Measurements from ENCODE around the gene CSMD2.

Gene CSMD2

DNA sequence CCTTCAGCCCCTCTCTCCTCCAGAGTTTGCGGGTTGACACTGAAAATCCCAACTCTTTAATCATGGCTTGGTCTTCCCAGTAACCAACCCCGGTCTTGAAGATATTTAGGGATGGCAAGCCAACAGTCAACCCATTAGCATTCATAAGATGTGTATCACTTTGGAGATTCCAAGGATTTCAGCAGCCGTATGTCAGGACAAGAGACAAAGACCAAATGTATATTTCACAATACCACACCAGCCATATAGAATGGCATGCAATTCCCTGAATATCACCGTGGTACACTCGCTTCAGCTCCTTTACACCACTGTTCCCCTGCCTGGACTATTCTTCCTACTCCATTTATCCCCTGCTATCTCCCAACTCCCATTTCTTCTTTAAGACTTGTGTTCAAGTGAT, 109.2 kb downstream of the CSMD2 start:
- Histone ChIP-seq H3K4me1 (ENCODE audit: control insufficient read depth, insufficient read depth, low read length) (no peaks in the 10 kb centered on the region), H3K36me3 (ENCODE audit: control insufficient read depth, insufficient read depth, low read length) (no peaks in the 10 kb centered on the region), H3K4me3 (ENCODE audit: low read length) (no peak overlapping the region), H3K9ac (ENCODE audit: low read length) (no peak overlapping the region), H3K27ac (ENCODE audit: low read depth, low read length) (no peak overlapping the region), H3K27me3 (ENCODE audit: control insufficient read depth, insufficient read depth, low read length) (no peaks in the 10 kb centered on the region)

DNA sequence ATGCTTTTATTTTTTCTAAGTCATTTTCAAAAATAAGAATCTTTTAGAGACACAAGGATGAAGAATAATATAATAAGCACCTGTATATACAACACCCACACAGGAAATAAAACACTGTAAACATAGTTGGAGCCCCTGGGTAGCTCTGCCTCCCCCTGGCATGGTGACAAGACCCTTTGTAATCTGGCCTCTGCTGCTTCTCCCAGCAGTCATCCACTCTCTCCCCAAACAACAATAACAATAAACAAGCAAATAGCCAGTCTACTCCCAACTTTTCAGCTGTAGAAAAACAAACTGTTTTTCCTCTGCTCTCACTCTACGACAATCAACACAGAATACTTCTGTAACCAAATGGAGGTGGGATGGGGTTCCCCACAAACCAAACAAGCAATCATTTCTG, 110.1 kb downstream of the CSMD2 start:
- H3K9ac ChIP-seq (ENCODE audit: low read length): no peak overlapping the region
- H3K27ac ChIP-seq (ENCODE audit: low read depth, low read length): no peak overlapping the region
- H3K4me1 ChIP-seq (ENCODE audit: control insufficient read depth, insufficient read depth, low read length): no peaks in the 10 kb centered on the region
- no peaks in the 10 kb centered on the region for H3K36me3 ChIP-seq (ENCODE audit: control insufficient read depth, insufficient read depth, low read length)
- H3K27me3 ChIP-seq (ENCODE audit: control insufficient read depth, insufficient read depth, low read length): no peaks in the 10 kb centered on the region
- H3K4me3 ChIP-seq (ENCODE audit: low read length): no peak overlapping the region

DNA sequence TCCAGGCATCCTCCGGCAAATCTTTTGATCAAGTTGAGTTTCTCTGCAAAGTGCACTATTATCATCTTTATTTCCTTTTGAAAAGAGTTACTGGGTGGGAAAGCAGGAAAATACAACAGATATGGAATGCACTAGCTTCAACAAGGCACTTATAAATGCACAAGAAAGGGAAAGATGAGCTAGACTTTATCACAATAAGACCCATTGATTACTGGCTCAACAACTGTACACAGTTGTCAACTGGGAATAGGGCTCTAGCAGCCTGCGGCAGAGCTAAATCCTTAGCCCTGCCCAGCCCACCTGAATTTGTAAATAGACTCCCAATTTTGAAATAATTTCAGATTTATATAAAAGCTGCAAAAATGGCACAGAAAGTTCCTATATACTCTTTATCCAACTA, 111.4 kb downstream of the CSMD2 start:
- no peaks in the 10 kb centered on the region for H3K27me3 ChIP-seq (ENCODE audit: control insufficient read depth, insufficient read depth, low read length)
- no peaks in the 10 kb centered on the region for H3K4me1 ChIP-seq (ENCODE audit: control insufficient read depth, insufficient read depth, low read length)
- no peak overlapping the region for H3K4me3 ChIP-seq (ENCODE audit: low read length)
- H3K27ac ChIP-seq (ENCODE audit: low read depth, low read length): no peak overlapping the region
- H3K36me3 ChIP-seq (ENCODE audit: control insufficient read depth, insufficient read depth, low read length): no peaks in the 10 kb centered on the region
- no peak overlapping the region for H3K9ac ChIP-seq (ENCODE audit: low read length)

DNA sequence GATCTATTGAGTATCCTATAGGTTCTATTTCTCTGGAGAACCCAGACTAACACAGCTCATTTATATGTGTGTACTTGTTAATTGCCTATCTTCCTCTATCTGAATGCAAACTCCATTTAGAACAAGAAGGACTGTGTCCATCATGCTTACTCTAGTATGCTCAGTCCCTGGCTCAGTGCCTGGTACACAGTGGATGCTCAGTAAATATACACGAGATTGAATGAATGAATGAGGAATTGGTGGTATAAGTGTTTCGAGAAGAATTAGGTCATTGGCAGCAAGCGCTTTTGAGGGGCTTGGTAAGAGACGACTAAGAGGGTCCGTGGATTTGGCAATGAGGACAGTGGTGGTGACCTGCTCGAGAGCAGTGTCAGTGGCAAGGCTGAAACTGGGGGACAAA, 112.5 kb downstream of the CSMD2 start:
- H3K27ac ChIP-seq (ENCODE audit: low read depth, low read length): no peak overlapping the region

DNA sequence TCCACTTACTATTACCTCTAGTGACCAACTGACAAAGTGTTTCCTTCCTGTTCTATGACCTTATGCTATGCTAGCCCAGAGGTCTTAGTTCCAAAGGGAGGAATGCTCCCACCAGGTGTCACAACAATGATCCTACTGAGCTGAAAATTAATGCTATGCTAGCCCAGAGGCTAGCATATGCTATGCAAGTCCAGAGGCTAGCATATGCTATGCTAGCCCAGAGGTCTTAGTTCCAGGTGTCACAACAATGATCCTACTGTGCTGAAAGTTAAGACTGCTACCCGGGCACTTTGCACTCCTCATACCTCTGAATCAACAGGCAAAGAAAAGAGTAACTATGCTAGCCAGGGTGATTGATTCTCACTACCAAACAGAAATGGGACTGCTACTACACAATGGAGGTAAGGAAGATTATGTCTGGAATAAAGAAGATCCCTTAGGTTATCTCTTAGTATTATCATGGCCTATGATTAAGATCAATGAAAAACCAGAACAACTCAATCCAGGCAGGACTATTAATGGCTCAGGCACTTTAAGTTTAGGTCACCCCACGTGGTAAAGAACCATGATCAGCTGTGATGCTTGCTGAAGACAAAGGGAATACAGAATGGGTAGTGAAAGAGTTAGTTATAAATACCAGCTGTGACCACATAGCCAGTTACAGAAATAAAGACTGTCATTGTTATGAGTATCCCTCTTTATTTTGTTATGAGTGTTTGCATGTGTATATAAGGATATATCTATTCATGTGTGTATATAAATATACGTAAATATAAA, 114.1 kb downstream of the CSMD2 start:
- Histone ChIP-seq H3K4me1 (ENCODE audit: control insufficient read depth, insufficient read depth, low read length) (no peaks in the 10 kb centered on the region), H3K36me3 (ENCODE audit: control insufficient read depth, insufficient read depth, low read length) (no peaks in the 10 kb centered on the region), H3K27ac (ENCODE audit: low read depth, low read length) (no peak overlapping the region), H3K4me3 (ENCODE audit: low read length) (no peak overlapping the region), H3K9ac (ENCODE audit: low read length) (no peak overlapping the region), H3K27me3 (ENCODE audit: control insufficient read depth, insufficient read depth, low read length) (no peaks in the 10 kb centered on the region)

More for the DNA sequence above, 112.5 kb downstream of the CSMD2 start:
- Histone ChIP-seq H3K4me1 (ENCODE audit: control insufficient read depth, insufficient read depth, low read length) (no peaks in the 10 kb centered on the region), H3K4me3 (ENCODE audit: low read length) (no peak overlapping the region), H3K9ac (ENCODE audit: low read length) (no peak overlapping the region), H3K36me3 (ENCODE audit: control insufficient read depth, insufficient read depth, low read length) (no peaks in the 10 kb centered on the region), H3K27me3 (ENCODE audit: control insufficient read depth, insufficient read depth, low read length) (no peaks in the 10 kb centered on the region)

DNA sequence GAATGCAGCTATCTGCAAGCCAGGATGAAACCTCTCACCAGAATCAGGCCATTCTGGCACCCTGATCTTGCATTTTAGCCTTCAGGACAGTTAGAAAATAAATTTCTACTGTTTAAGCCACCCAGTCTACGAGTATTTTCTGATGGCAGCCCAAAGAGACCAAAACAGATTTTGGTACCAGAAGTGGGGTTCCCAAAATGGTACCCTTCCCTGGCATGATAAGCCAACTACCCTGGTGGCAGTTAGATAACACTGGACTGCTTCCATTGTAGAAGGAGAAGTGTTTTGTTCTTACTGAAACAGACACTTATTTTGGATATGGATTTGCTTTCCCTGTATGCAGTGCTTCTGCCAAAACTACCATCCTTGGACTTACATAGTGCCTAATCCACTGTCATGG, 115.0 kb downstream of the CSMD2 start:
- no peak overlapping the region for H3K9ac ChIP-seq (ENCODE audit: low read length)
- no peaks in the 10 kb centered on the region for H3K4me1 ChIP-seq (ENCODE audit: control insufficient read depth, insufficient read depth, low read length)
- no peaks in the 10 kb centered on the region for H3K27me3 ChIP-seq (ENCODE audit: control insufficient read depth, insufficient read depth, low read length)
- H3K4me3 ChIP-seq (ENCODE audit: low read length): no peak overlapping the region
- no peaks in the 10 kb centered on the region for H3K36me3 ChIP-seq (ENCODE audit: control insufficient read depth, insufficient read depth, low read length)
- no peak overlapping the region for H3K27ac ChIP-seq (ENCODE audit: low read depth, low read length)

DNA sequence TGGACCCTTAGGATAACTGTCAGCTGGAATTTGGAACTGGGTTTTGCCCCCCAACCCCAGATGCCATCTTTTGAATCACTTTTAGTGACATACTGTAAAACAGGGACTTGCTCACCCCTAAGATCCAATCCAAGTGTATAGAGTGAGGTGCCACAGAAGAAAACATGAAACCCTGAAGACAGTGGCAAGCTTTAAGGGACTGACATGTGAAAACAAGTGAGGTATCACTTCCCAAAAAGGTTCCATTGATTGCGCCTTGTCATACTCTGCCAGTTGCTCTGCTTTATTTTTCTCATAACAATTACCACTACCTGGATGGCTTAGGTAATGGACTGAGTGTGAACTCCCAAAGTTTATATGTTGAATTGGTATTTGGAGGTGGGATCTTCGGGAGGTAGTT, 115.6 kb downstream of the CSMD2 start:
- Histone ChIP-seq H3K36me3 (ENCODE audit: control insufficient read depth, insufficient read depth, low read length) (no peaks in the 10 kb centered on the region), H3K4me3 (ENCODE audit: low read length) (no peak overlapping the region), H3K9ac (ENCODE audit: low read length) (no peak overlapping the region), H3K4me1 (ENCODE audit: control insufficient read depth, insufficient read depth, low read length) (no peaks in the 10 kb centered on the region), H3K27ac (ENCODE audit: low read depth, low read length) (no peak overlapping the region), H3K27me3 (ENCODE audit: control insufficient read depth, insufficient read depth, low read length) (no peaks in the 10 kb centered on the region)

DNA sequence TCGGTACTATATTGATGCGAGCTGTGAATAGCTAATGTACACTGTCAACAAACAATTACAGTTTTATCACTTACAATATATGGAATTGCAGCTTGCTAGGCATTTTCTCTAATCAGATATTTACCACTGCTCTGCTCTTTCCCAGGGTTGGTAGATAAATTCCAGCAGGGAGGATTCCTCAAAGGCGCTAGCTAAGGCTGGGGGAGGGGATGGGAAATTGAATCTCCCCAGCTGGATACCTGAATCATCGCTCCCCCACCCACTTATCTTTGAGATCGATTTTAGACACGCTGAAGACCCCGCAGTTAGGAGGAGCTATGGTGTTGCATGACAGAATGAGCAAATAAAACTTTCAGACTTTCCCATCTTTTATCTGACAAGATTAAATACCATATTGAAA, 127.2 kb downstream of the CSMD2 start:
- H3K27ac ChIP-seq (ENCODE audit: low read depth, low read length): no peak overlapping the region
- no peak overlapping the region for H3K4me3 ChIP-seq (ENCODE audit: low read length)
- no peak overlapping the region for H3K9ac ChIP-seq (ENCODE audit: low read length)
- no peaks in the 10 kb centered on the region for H3K36me3 ChIP-seq (ENCODE audit: control insufficient read depth, insufficient read depth, low read length)
- H3K4me1 ChIP-seq (ENCODE audit: control insufficient read depth, insufficient read depth, low read length): no peaks in the 10 kb centered on the region
- no peaks in the 10 kb centered on the region for H3K27me3 ChIP-seq (ENCODE audit: control insufficient read depth, insufficient read depth, low read length)

DNA sequence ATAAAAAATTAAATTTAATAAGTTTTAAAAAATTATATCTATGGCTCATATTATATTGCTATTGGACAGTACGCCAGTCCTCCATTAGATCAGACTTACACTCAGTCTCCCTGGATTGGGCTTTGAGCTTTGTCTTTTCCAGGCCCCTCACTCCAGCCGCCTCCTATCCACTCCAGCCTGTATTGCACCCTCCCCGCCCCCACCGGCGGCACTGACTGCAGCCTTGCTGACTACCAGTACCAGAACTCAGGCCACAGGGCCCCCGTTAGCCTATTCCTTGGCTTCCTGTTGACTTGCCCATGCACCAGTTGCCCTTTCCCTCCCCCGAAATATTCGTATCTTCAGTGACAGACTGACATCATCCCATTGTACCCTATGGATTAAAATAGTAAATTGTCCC, 127.9 kb downstream of the CSMD2 start:
- no peak overlapping the region for H3K4me3 ChIP-seq (ENCODE audit: low read length)
- no peaks in the 10 kb centered on the region for H3K36me3 ChIP-seq (ENCODE audit: control insufficient read depth, insufficient read depth, low read length)
- H3K9ac ChIP-seq (ENCODE audit: low read length): no peak overlapping the region
- H3K4me1 ChIP-seq (ENCODE audit: control insufficient read depth, insufficient read depth, low read length): no peaks in the 10 kb centered on the region
- H3K27me3 ChIP-seq (ENCODE audit: control insufficient read depth, insufficient read depth, low read length): no peaks in the 10 kb centered on the region
- no peak overlapping the region for H3K27ac ChIP-seq (ENCODE audit: low read depth, low read length)

DNA sequence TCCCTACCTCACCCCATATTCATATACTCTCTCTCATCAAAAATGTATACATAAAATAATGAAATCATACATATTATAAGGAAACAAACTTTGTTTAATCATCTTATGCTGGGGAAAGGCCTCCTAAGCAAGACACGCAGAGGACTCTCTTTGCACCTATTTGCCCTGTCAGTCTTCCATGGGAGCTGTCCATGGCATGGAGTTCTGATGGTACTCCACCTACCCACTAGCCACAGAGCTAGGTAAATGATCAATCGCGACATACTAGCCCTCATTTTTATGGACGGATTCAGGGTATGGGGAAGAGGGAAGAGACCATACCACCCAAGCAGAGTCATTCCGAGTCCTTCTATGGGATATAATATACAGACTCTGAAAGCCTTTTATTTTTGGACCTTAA, 131.0 kb downstream of the CSMD2 start:
- no peak overlapping the region for H3K4me3 ChIP-seq (ENCODE audit: low read length)
- H3K4me1 ChIP-seq (ENCODE audit: control insufficient read depth, insufficient read depth, low read length): no peaks in the 10 kb centered on the region
- H3K36me3 ChIP-seq (ENCODE audit: control insufficient read depth, insufficient read depth, low read length): no peaks in the 10 kb centered on the region
- no peak overlapping the region for H3K9ac ChIP-seq (ENCODE audit: low read length)
- H3K27ac ChIP-seq (ENCODE audit: low read depth, low read length): no peak overlapping the region
- no peaks in the 10 kb centered on the region for H3K27me3 ChIP-seq (ENCODE audit: control insufficient read depth, insufficient read depth, low read length)

DNA sequence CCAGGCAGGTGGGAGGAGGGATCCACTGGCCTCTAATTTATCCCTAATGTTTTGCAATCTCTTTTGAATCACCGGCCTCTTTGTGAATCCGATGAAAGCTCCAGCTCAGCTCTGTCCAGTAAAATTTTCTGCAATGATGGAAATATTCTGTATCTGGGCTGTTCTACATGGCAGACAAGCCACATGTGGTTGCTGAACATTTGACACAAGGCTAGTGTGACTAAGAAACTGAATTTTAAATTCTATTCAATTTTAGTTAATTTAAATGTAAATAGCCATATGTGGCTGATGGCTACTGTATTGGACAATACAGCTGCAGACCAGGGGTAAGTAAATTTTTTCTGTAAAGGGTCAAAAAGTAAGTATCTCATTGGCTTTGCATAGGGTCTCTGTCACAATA, 135.1 kb downstream of the CSMD2 start:
- no peak overlapping the region for H3K9ac ChIP-seq (ENCODE audit: low read length)
- H3K4me3 ChIP-seq (ENCODE audit: low read length): no peak overlapping the region
- no peaks in the 10 kb centered on the region for H3K27me3 ChIP-seq (ENCODE audit: control insufficient read depth, insufficient read depth, low read length)
- H3K36me3 ChIP-seq (ENCODE audit: control insufficient read depth, insufficient read depth, low read length): no peaks in the 10 kb centered on the region
- no peak overlapping the region for H3K27ac ChIP-seq (ENCODE audit: low read depth, low read length)
- H3K4me1 ChIP-seq (ENCODE audit: control insufficient read depth, insufficient read depth, low read length): no peaks in the 10 kb centered on the region

DNA sequence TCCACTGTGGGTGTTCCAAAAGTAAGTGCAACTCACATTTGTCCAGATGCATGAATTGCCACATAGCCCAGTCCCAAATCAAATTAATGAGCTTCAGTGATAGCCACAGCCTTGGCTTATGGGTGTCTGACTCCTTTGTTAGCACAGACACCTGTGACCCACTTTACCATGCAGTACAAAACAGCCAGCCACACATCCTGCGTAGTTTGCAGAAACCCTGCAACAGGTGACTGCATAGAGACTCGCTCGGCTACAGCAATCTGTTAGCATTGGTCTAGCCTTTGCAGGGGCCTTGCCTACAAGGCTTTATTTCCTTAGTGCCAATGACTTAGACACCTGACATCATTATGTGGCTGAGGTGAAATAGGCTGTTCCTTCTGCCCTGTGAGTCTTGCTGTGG, 135.5 kb downstream of the CSMD2 start:
- Histone ChIP-seq H3K9ac (ENCODE audit: low read length) (no peak overlapping the region), H3K27me3 (ENCODE audit: control insufficient read depth, insufficient read depth, low read length) (no peaks in the 10 kb centered on the region), H3K27ac (ENCODE audit: low read depth, low read length) (no peak overlapping the region), H3K4me1 (ENCODE audit: control insufficient read depth, insufficient read depth, low read length) (no peaks in the 10 kb centered on the region), H3K4me3 (ENCODE audit: low read length) (no peak overlapping the region), H3K36me3 (ENCODE audit: control insufficient read depth, insufficient read depth, low read length) (no peaks in the 10 kb centered on the region)

DNA sequence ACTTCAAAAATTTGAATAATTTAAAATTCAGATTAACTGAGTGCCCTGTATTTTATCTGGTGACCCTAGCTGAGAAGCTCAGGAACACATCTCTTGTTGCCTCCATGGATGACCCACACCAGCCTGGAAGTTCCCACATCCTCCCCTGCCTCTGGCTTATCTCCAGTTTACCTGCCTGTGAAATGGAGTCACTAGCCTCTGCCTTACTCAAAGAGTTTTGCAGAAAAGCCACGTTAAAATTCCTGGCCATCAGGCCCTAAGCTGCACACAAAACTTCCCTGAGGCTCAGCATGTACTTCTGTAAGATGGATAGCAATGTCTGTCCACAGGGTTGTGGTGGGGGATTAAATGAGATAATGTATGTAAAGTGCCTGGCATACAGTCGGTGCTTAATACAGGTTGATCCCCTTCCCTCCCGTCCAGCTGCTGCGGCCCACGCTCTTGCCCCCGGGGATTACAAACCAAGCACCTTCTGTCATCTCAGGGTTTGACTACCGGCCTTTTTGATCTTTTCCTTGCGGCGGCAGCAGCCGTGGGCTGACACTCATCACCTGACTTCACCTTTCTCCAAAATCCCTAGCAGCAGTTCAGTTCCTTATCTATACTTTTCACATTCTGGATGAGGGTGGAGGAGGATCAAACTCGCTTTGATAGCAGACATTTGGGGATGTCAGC, 136.5 kb downstream of the CSMD2 start:
- Histone ChIP-seq H3K36me3 (ENCODE audit: control insufficient read depth, insufficient read depth, low read length) (no peaks in the 10 kb centered on the region), H3K27ac (ENCODE audit: low read depth, low read length) (no peak overlapping the region), H3K27me3 (ENCODE audit: control insufficient read depth, insufficient read depth, low read length) (no peaks in the 10 kb centered on the region), H3K4me1 (ENCODE audit: control insufficient read depth, insufficient read depth, low read length) (no peaks in the 10 kb centered on the region), H3K9ac (ENCODE audit: low read length) (no peak overlapping the region), H3K4me3 (ENCODE audit: low read length) (no peak overlapping the region)
